Upper lobe of left lung (tissue), 4 donors: ENCODE measurements around the gene GAP43.

Experiments
- CTCF ChIP-seq, 6 experiments: fragments of 450-650 bp in 4 of 6; fragments of 200-600 bp in 2 of 6; sonication (generic) in 2 of 6; IDR thresholded peaks; one replicate each; pipeline ENCODE4 v1.5.1; 2016 to 2019; ENCODE audit warnings: antibody characterized with exemption in 6 of 6
- POLR2A ChIP-seq, 4 donors: fragments of 450-650 bp; IDR thresholded peaks; one replicate each; pipeline ENCODE4 v1.5.1; 2016 to 2017; ENCODE audit warnings: antibody characterized with exemption in 4 of 4, mild to moderate bottlenecking in 2 of 4
- POLR2AphosphoS5 ChIP-seq, 2 donors: sonication (generic); formaldehyde crosslinking; IDR thresholded peaks; one replicate each; pipeline ENCODE4 v1.5.1; 2017; ENCODE audit warnings: antibody characterized with exemption in 2 of 2

- TF ChIP-seq POLR2AphosphoS5 (IDR thresholded peaks at IDR 0.05) (no peak), CTCF (IDR thresholded peaks at IDR 0.05) (no peak), POLR2A (IDR thresholded peaks at IDR 0.05) (no peak)
Measured at GRCh38 chr3:115638241-115638640, 14.9 kb downstream of the GAP43 start.
